Liver (tissue), 9 donors: ENCODE measurements around the gene ULK4. TPM values are rescaled to one million over a fixed set of nuclear protein-coding genes. Genes with fewer than 3 reads are reported as not detected.
"Not testable (repeated sequence)": the region's sequence is repeated elsewhere in the genome, so short reads cannot be mapped to it uniquely, and the experiment has no call there.

Experiments
- DNase-seq: peaks from one replicate; pipeline ENCODE4 v3.0.0-alpha.2; 2017; ENCODE audit warnings: low spot score
- H3K27ac ChIP-seq, 2 donors: one replicate each; pipeline ENCODE4 v1.7.0; 2013; ENCODE audit warnings: inconsistent platforms in 2 of 2, low read length in 2 of 2, control low read depth in 1 of 2, low read depth in 1 of 2, mild to moderate bottlenecking in 1 of 2
- H3K27me3 ChIP-seq, 4 donors: one replicate each; pipeline versions ENCODE4 v1.6.1 to v1.7.0; 2013; ENCODE audit warnings: low read length in 3 of 4, inconsistent platforms in 1 of 4, mild to moderate bottlenecking in 1 of 4, moderate library complexity in 1 of 4; ENCODE audit not compliant: control insufficient read depth in 4 of 4, insufficient read depth in 4 of 4
- H3K36me3 ChIP-seq, 4 donors: one replicate each; pipeline versions ENCODE4 v1.6.1 to v1.7.0; 2013; ENCODE audit warnings: low read length in 3 of 4, mild to moderate bottlenecking in 3 of 4, low read depth in 1 of 4, moderate library complexity in 1 of 4; ENCODE audit not compliant: control insufficient read depth in 4 of 4, insufficient read depth in 3 of 4
- H3K4me1 ChIP-seq, 4 donors: one replicate each; pipeline versions ENCODE4 v1.6.1 to v1.7.0; 2013; ENCODE audit warnings: low read length in 3 of 4, mild to moderate bottlenecking in 3 of 4, moderate library complexity in 1 of 4; ENCODE audit not compliant: control insufficient read depth in 4 of 4, insufficient read depth in 4 of 4
- H3K4me3 ChIP-seq, 3 donors: one replicate each; pipeline versions ENCODE4 v1.6.1 to v1.7.0; 2013; ENCODE audit warnings: low read length in 3 of 3, control low read depth in 1 of 3, low read depth in 1 of 3, mild to moderate bottlenecking in 1 of 3
- H3K9ac ChIP-seq, 2 donors: one replicate each; pipeline ENCODE4 v1.7.0; 2013; ENCODE audit warnings: low read length in 2 of 2, mild to moderate bottlenecking in 2 of 2, moderate library complexity in 2 of 2, control low read depth in 1 of 2, low read depth in 1 of 2
- H3K9me3 ChIP-seq, 4 donors: one replicate each; pipeline versions ENCODE4 v1.6.1 to v1.7.0; 2013; ENCODE audit warnings: low read length in 3 of 4; ENCODE audit not compliant: control insufficient read depth in 4 of 4
- ATF3 ChIP-seq: IDR thresholded peaks from 2 replicates; pipeline ENCODE4 v1.6.1; 2016; ENCODE audit warnings: antibody characterized with exemption
- EGR1 ChIP-seq, 2 donors: IDR thresholded peaks; 2 replicates each; pipeline ENCODE4 v1.6.1; 2016 to 2018; ENCODE audit warnings: antibody characterized with exemption in 2 of 2, low read depth in 2 of 2
- FOXA1 ChIP-seq: IDR thresholded peaks from 2 replicates; pipeline ENCODE4 v1.6.1; 2016; ENCODE audit warnings: antibody characterized with exemption
- HNF4A ChIP-seq, 2 donors: conservative IDR thresholded peaks; 2 replicates each; pipeline ENCODE4 v1.6.1; 2016; ENCODE audit warnings: antibody characterized with exemption in 2 of 2, mild to moderate bottlenecking in 2 of 2
- MAX ChIP-seq: IDR thresholded peaks from 2 replicates; pipeline ENCODE4 v1.6.1; 2016; ENCODE audit warnings: antibody characterized with exemption
- RAD21 ChIP-seq, 2 donors: IDR thresholded peaks; 2 replicates each; pipeline ENCODE4 v1.6.1; 2016; ENCODE audit warnings: antibody characterized with exemption in 2 of 2, mild to moderate bottlenecking in 2 of 2
- REST ChIP-seq: IDR thresholded peaks from 2 replicates; pipeline ENCODE4 v1.6.1; 2016; ENCODE audit warnings: antibody characterized with exemption, mild to moderate bottlenecking
- RXRA ChIP-seq, 2 donors: IDR thresholded peaks; 2 replicates each; pipeline ENCODE4 v1.6.1; 2017 to 2018; ENCODE audit warnings: antibody characterized with exemption in 2 of 2, mild to moderate bottlenecking in 1 of 2
- YY1 ChIP-seq: IDR thresholded peaks from 2 replicates; pipeline ENCODE4 v1.6.1; 2016; ENCODE audit warnings: antibody characterized with exemption, mild to moderate bottlenecking
- ZBTB33 ChIP-seq: IDR thresholded peaks from 2 replicates; pipeline ENCODE4 v1.6.1; 2016; ENCODE audit warnings: antibody characterized with exemption
- WGBS: extraction: QIAGEN DNeasy Blood & Tissue Kit; methylation state at CpG from one replicate; pipeline ENCODE4 v1.1.7; 2013; 5-methylcytosine and 5-hydroxymethylcytosine counted together
- polyA plus RNA-seq, 2 donors: library from polyadenylated mRNA; stranded (reverse) in 1 of 2; unstranded in 1 of 2; fragments of 200-250 nt in 1 of 2; fragments of >200 nt in 1 of 2; fragmentation: Nextera tagmentation in 1 of 2; extraction: Ambion mirVana in 1 of 2; gene quantifications; one replicate each; pipeline versions ENCODE4 v1.2.1 to v1.2.3, GENCODE V29; 2013 to 2015
- total RNA-seq, 2 donors: library from RNA; depleted of rRNA; stranded (reverse); fragments of >200 nt; gene quantifications; one replicate each; pipeline ENCODE4 v1.2.3, GENCODE V29; 2014
- donor health status: healthy.
- donor health status: healthy.
- donor health status: healthy.
- donor health status: healthy.
- donor health status: healthy.

The ULK4 gene
- total and polyA plus RNA-seq, 4 donors = 1.1 to 11.5 (median 3.2) TPM

- no peak for TF ChIP-seq REST
Observed at GRCh38 chr3:41650406-41650805, 311.5 kb downstream of the ULK4 start (continued).

GRCh38 chr3:41649129-41649739, 312.7 kb downstream of the ULK4 start:
- Histone ChIP-seq H3K9ac (no peak overlapping the region), H3K27me3 (no peaks in the 10 kb centered on the region), H3K27ac (no peak overlapping the region), H3K9me3 (no peaks in the 10 kb centered on the region), H3K4me3 (no peak overlapping the region), H3K4me1 (peaks cover 0 to 6% (median 2%) of the 10 kb centered on the region in 4 donors), H3K36me3 (no peaks in the 10 kb centered on the region)
- TF ChIP-seq REST = no peak
- TF ChIP-seq RAD21 (IDR thresholded peaks at IDR 0.05) = no peak
- no peak for TF ChIP-seq EGR1 (IDR thresholded peaks at IDR 0.05; ENCODE audit: low read depth in 2 of 2)
- TF ChIP-seq MAX = no peak
- no peak for TF ChIP-seq RXRA (IDR thresholded peaks at IDR 0.05)
- no peak for TF ChIP-seq HNF4A (conservative IDR thresholded peaks at IDR 0.05)
- no peak for TF ChIP-seq ZBTB33
- TF ChIP-seq YY1 = no peak
- no peak for TF ChIP-seq FOXA1
- TF ChIP-seq ATF3 = no peak
- 98% methylated on average over 8 of the region's 8 CpGs for WGBS
- no peak for DNase-seq

- not testable (repeated sequence) for H3K9ac ChIP-seq, H3K27ac ChIP-seq, H3K27me3 ChIP-seq, H3K4me1 ChIP-seq, DNase-seq, H3K36me3 ChIP-seq, H3K9me3 ChIP-seq, H3K4me3 ChIP-seq
- 97% methylated on average over 12 of the region's 17 CpGs for WGBS
Observed at GRCh38 chr3:41647730-41648129, 314.2 kb downstream of the ULK4 start.
